ENCODE results near the gene ANKH.

- TF ChIP-seq CTCF (IDR thresholded peaks at IDR 0.05), result no peak
- no peak for TF ChIP-seq POLR2A (IDR thresholded peaks at IDR 0.05)
These were observed 55.1 kb downstream of the ANKH start for GRCh38 chr5:14816374-14816998.
